HS-27A (cell line): ENCODE results near the gene LAT.
"Not testable (repeated sequence)": the region's sequence is repeated elsewhere in the genome, so short reads cannot be mapped to it uniquely, and the experiment has no call there.

ENCODE experiments used
- DNase-seq: peaks from one replicate; pipeline ENCODE4 v3.0.0-alpha.2; 2012; ENCODE audit warnings: low read depth, missing footprints

Gene LAT

GRCh38 chr16:28984619-28985135, at the start of gene LAT:
TSS of gene LAT (plus strand) at chr16:28985052. CDS start at chr16:28985418, 366 bp downstream.
- DNase-seq = no peak

- no peak for DNase-seq
Measured at GRCh38 chr16:28935346-28935745, 49.5 kb upstream of the LAT start.

GRCh38 chr16:28935924-28936783, 48.7 kb upstream of the LAT start:
- DNase-seq = no peak

- DNase-seq = no peak
Measured at GRCh38 chr16:28936784-28937155, 48.1 kb upstream of the LAT start.

- no peak for DNase-seq
Measured at GRCh38 chr16:28937222-28937876, 47.5 kb upstream of the LAT start.

GRCh38 chr16:28938721-28939120, 46.1 kb upstream of the LAT start:
- DNase-seq = no peak

GRCh38 chr16:28939825-28940224, 45.0 kb upstream of the LAT start:
- not testable (repeated sequence) for DNase-seq

GRCh38 chr16:28943281-28943680, 41.6 kb upstream of the LAT start:
- DNase-seq = no peak

- no peak for DNase-seq
Measured at GRCh38 chr16:28946681-28947080, 38.2 kb upstream of the LAT start.

GRCh38 chr16:28950648-28951409, 34.0 kb upstream of the LAT start, which contains the start of gene NFATC2IP:
TSS of gene NFATC2IP (plus strand) at chr16:28950937. CDS start at chr16:28951012, 75 bp downstream.
- DNase-seq = peak; percentile 98

- DNase-seq = no peak
Measured at GRCh38 chr16:28951410-28951943, 33.4 kb upstream of the LAT start.

GRCh38 chr16:28958216-28958615, 26.6 kb upstream of the LAT start:
- no peak for DNase-seq

- DNase-seq = no peak
Measured at GRCh38 chr16:28958836-28959235, 26.0 kb upstream of the LAT start.

GRCh38 chr16:28964072-28964471, 20.8 kb upstream of the LAT start:
- no peak for DNase-seq

GRCh38 chr16:28964496-28964895, 20.4 kb upstream of the LAT start:
- no peak for DNase-seq

GRCh38 chr16:28967156-28967555, 17.7 kb upstream of the LAT start:
- no peak for DNase-seq

- DNase-seq = not testable (repeated sequence)
Measured at GRCh38 chr16:28969696-28970095, 15.2 kb upstream of the LAT start.

GRCh38 chr16:28974007-28974436, 10.8 kb upstream of the LAT start:
- DNase-seq = peak; percentile 31

- DNase-seq = peak; percentile 88
Measured at GRCh38 chr16:28974437-28975157, 10.3 kb upstream of the LAT start, which contains the start of gene SPNS1. TSS of gene SPNS1 (plus strand) at chr16:28974778. CDS start at chr16:28975152, 374 bp downstream.

- no peak for DNase-seq
Measured at GRCh38 chr16:28975158-28975599, 9.7 kb upstream of the LAT start.
